Gastrocnemius medialis (tissue), 4 donors: ENCODE measurements around the gene CATSPERB. TPM values are rescaled to one million over a fixed set of nuclear protein-coding genes. Genes with fewer than 3 reads are reported as not detected.

Source experiments
- ATAC-seq, 2 donors: fragments of 150-250 bp; one replicate each; pipeline ENCODE4 v1.9.1; 2016
- DNase-seq, 2 donors: peaks; one replicate each; pipeline ENCODE4 v3.0.0-alpha.2; 2019
- H3K27ac ChIP-seq, 4 donors: fragments of 200-600 bp; sonication (generic); 1 replicate in 1 of 4; 2 replicates in 3 of 4; pipeline ENCODE4 v1.5.1; 2016 to 2018; ENCODE audit warnings: mild to moderate bottlenecking in 2 of 4, moderate library complexity in 1 of 4
- H3K27me3 ChIP-seq, 3 donors: fragments of 200-600 bp; sonication (generic) in 2 of 3; 1 replicate in 1 of 3; 2 replicates in 2 of 3; pipeline versions ENCODE4 v1.5.1 to v1.6.0; 2016 to 2019; ENCODE audit warnings: mild to moderate bottlenecking in 1 of 3, moderate library complexity in 1 of 3
- H3K36me3 ChIP-seq, 2 donors: fragments of 200-600 bp; sonication (generic) in 1 of 2; one replicate each; pipeline ENCODE4 v1.5.1; 2017 to 2018
- H3K4me1 ChIP-seq, 2 donors: fragments of 200-600 bp; sonication (generic) in 1 of 2; one replicate each; pipeline ENCODE4 v1.5.1; 2016 to 2017; ENCODE audit warnings: mild to moderate bottlenecking in 2 of 2
- H3K4me3 ChIP-seq, 4 donors: fragments of 200-600 bp; sonication (generic) in 3 of 4; 1 replicate in 1 of 4; 2 replicates in 3 of 4; pipeline ENCODE4 v1.5.1; 2016 to 2019; ENCODE audit warnings: mild to moderate bottlenecking in 2 of 4
- H3K9me3 ChIP-seq, 3 donors: fragments of 200-600 bp; sonication (generic) in 2 of 3; 1 replicate in 1 of 3; 2 replicates in 2 of 3; pipeline ENCODE4 v1.5.1; 2016 to 2019
- CTCF ChIP-seq, 5 experiments: fragments of 450-650 bp in 3 of 5; fragments of 200-600 bp in 2 of 5; sonication (generic) in 2 of 5; IDR thresholded peaks in 4 of 5; conservative IDR thresholded peaks in 1 of 5; 1 replicate in 4 of 5; 2 replicates in 1 of 5; pipeline ENCODE4 v1.5.1; 2016 to 2019; ENCODE audit warnings: antibody characterized with exemption in 5 of 5, mild to moderate bottlenecking in 3 of 5, moderate library complexity in 3 of 5
- POLR2A ChIP-seq, 2 donors: fragments of 450-650 bp; IDR thresholded peaks; one replicate each; pipeline ENCODE4 v1.6.1; 2017; ENCODE audit warnings: antibody characterized with exemption in 2 of 2, mild to moderate bottlenecking in 2 of 2, moderate library complexity in 2 of 2
- in situ Hi-C, 4 donors: fragments of 200-750 bp; cut with MboI; loops; one replicate each; pipeline versions ENCODE4 v1.15.0 to v1.8.0; 2017; ENCODE audit warnings: low sequenced_read_pairs in 4 of 4
- intact Hi-C: fragments of 100-400 bp; cut with DNase I; formaldehyde crosslinking; loops from one replicate; pipeline ENCODE4 v1.15.1; 2023; ENCODE audit warnings: low total_unique reads
- total RNA-seq, 4 donors: library from RNA; depleted of rRNA; stranded (reverse); fragments of >200 nt; gene quantifications; one replicate each; pipeline versions ENCODE4 v1.1.0 to v1.2.3, GENCODE V29; 2016

CATSPERB gene
- total RNA-seq, 4 donors from 2014 or later, result 0.20 to 0.24 TPM; not detected in 2

GRCh38 chr14:91554535-91555332 is 177.2 kb downstream of the CATSPERB start:
- no peaks in the 10 kb centered on the region for H3K27me3 ChIP-seq
- no peaks in the 10 kb centered on the region for H3K9me3 ChIP-seq
- no peaks in the 10 kb centered on the region for H3K36me3 ChIP-seq
- no peak overlapping the region for H3K4me3 ChIP-seq
- intact Hi-C loops (no loop called here), in situ Hi-C loops (no loop called here)
- ATAC-seq, result no peak
- no peak overlapping the region for H3K27ac ChIP-seq
- no peak for DNase-seq
- no peaks in the 10 kb centered on the region for H3K4me1 ChIP-seq
- TF ChIP-seq CTCF (IDR thresholded peaks at IDR 0.05 in 4 of 5, conservative IDR thresholded peaks at IDR 0.05 in 1 of 5), result no peak
- TF ChIP-seq POLR2A (IDR thresholded peaks at IDR 0.05), result no peak

GRCh38 chr14:91548108-91548507 is 183.8 kb downstream of the CATSPERB start:
- DNase-seq (no peak), ATAC-seq (no peak)
- Histone ChIP-seq H3K9me3 (no peaks in the 10 kb centered on the region), H3K27me3 (no peaks in the 10 kb centered on the region), H3K36me3 (no peaks in the 10 kb centered on the region), H3K4me3 (no peak overlapping the region), H3K27ac (no peak overlapping the region), H3K4me1 (no peaks in the 10 kb centered on the region)
- TF ChIP-seq CTCF (IDR thresholded peaks at IDR 0.05 in 4 of 5, conservative IDR thresholded peaks at IDR 0.05 in 1 of 5) (no peak), POLR2A (IDR thresholded peaks at IDR 0.05) (no peak)
- in situ Hi-C loops, result no loop called here
- intact Hi-C loops, result no loop called here

- no peaks in the 10 kb centered on the region for H3K9me3 ChIP-seq
- in situ Hi-C loops (no loop called here), intact Hi-C loops (no loop called here)
- no peaks in the 10 kb centered on the region for H3K27me3 ChIP-seq
- H3K4me3 ChIP-seq, result no peak overlapping the region
- no peak overlapping the region for H3K27ac ChIP-seq
- no peaks in the 10 kb centered on the region for H3K36me3 ChIP-seq
- DNase-seq (no peak), ATAC-seq (no peak)
- TF ChIP-seq POLR2A (IDR thresholded peaks at IDR 0.05), result no peak
- TF ChIP-seq CTCF (IDR thresholded peaks at IDR 0.05 in 4 of 5, conservative IDR thresholded peaks at IDR 0.05 in 1 of 5), result no peak
- H3K4me1 ChIP-seq, result no peaks in the 10 kb centered on the region
These were observed 185.8 kb downstream of the CATSPERB start for GRCh38 chr14:91545946-91546716.

- H3K9me3 ChIP-seq, result no peaks in the 10 kb centered on the region
- intact Hi-C loops, result no loop called here
- H3K27ac ChIP-seq, result no peak overlapping the region
- ATAC-seq (no peak), DNase-seq (no peak)
- H3K36me3 ChIP-seq, result no peaks in the 10 kb centered on the region
- no peak overlapping the region for H3K4me3 ChIP-seq
- H3K4me1 ChIP-seq, result no peaks in the 10 kb centered on the region
- H3K27me3 ChIP-seq, result no peaks in the 10 kb centered on the region
- TF ChIP-seq POLR2A (IDR thresholded peaks at IDR 0.05) (no peak), CTCF (IDR thresholded peaks at IDR 0.05 in 4 of 5, conservative IDR thresholded peaks at IDR 0.05 in 1 of 5) (no peak)
- in situ Hi-C loops, result no loop called here
These were observed 186.7 kb downstream of the CATSPERB start for GRCh38 chr14:91545204-91545603.
